IMR-90 (cell line): Measurements from ENCODE around the gene KCNT1. TPM values are rescaled to one million over a fixed set of nuclear protein-coding genes. Genes with fewer than 3 reads are reported as not detected.

Source experiments
- ATAC-seq: fragments of 200-7000 bp; cut with Tn5 transposase; 2 replicates; pipeline ENCODE4 v1.9.1; 2020; ENCODE audit warnings: low read depth, mild to moderate bottlenecking, moderate library complexity
- BruUV-seq: library from RNA; stranded (reverse); fragments of 400-500 nt; replicated peaks from 2 replicates; lab custom pipeline; 2021; lab: Mats Ljungman, UMichigan
- CTCF ChIA-PET: fragments of 300-600 bp; formaldehyde crosslinking; extraction: SDS; loops from one replicate; lab custom pipeline; 2021; ENCODE audit warnings: antibody characterized with exemption; lab: Yijun Ruan, JAX
- POLR2A ChIA-PET: fragments of 300-600 bp; sonication (Branson Sonifier 250); formaldehyde crosslinking; loops from one replicate; lab custom pipeline; 2022; ENCODE audit warnings: antibody characterized with exemption; ENCODE audit not compliant: unreplicated experiment; lab: Charles Lee
- DNase-seq: peaks from one replicate; pipeline ENCODE4 v3.0.0; 2013
- H2AFZ ChIP-seq: replicated peaks from 2 replicates; pipeline ENCODE3; 2013; ENCODE audit warnings: low read length, mild to moderate bottlenecking; ENCODE audit not compliant: poor library complexity
- H2AK5ac ChIP-seq: 2 replicates; pipeline ENCODE4 v1.6.1; 2013; ENCODE audit warnings: low read depth, low read length, inconsistent platforms
- H2AK9ac ChIP-seq: replicated peaks from 2 replicates; pipeline ENCODE3; 2013; ENCODE audit warnings: mild to moderate bottlenecking, low read depth, low read length, moderate library complexity; ENCODE audit not compliant: poor library complexity
- H2BK120ac ChIP-seq: 2 replicates; pipeline ENCODE4 v1.6.1; 2013; ENCODE audit warnings: low read depth, low read length, inconsistent platforms
- H2BK15ac ChIP-seq: 3 replicates; pipeline ENCODE4 v1.6.1; 2013; ENCODE audit warnings: low read depth, low read length, inconsistent platforms
- H2BK20ac ChIP-seq: 2 replicates; pipeline ENCODE4 v1.6.1; 2013; ENCODE audit warnings: low read depth, mild to moderate bottlenecking, inconsistent platforms, low read length, moderate library complexity
- H2BK5ac ChIP-seq: 2 replicates; pipeline ENCODE4 v1.6.1; 2013; ENCODE audit warnings: mild to moderate bottlenecking, low read depth, low read length, inconsistent platforms; ENCODE audit not compliant: poor library complexity, severe bottlenecking
- H3K14ac ChIP-seq: replicated peaks from 2 replicates; pipeline ENCODE4 v1.6.1; 2013; ENCODE audit warnings: low read depth, low read length, inconsistent platforms
- H3K18ac ChIP-seq: 2 replicates; pipeline ENCODE4 v1.6.1; 2013; ENCODE audit warnings: low read depth, low read length, control low read depth
- H3K23ac ChIP-seq: 2 replicates; pipeline ENCODE4 v1.6.1; 2013; ENCODE audit warnings: low read depth, low read length, inconsistent platforms
- H3K27ac ChIP-seq: 2 replicates; pipeline ENCODE4 v1.5.1; 2013; ENCODE audit warnings: mild to moderate bottlenecking, control low read depth, low read length; ENCODE audit not compliant: insufficient read depth
- H3K27me3 ChIP-seq: 2 replicates; pipeline ENCODE4 v1.6.1; 2013; ENCODE audit warnings: low read length; ENCODE audit not compliant: control insufficient read depth, insufficient read depth
- H3K36me3 ChIP-seq: 2 replicates; pipeline ENCODE4 v1.6.1; 2013; ENCODE audit warnings: low read length, mixed read lengths; ENCODE audit not compliant: control insufficient read depth, insufficient read depth
- H3K4ac ChIP-seq: 2 replicates; pipeline ENCODE4 v1.6.1; 2013; ENCODE audit warnings: low read depth, low read length, inconsistent platforms
- H3K4me1 ChIP-seq: 2 replicates; pipeline ENCODE4 v1.6.1; 2013; ENCODE audit warnings: low read length, mixed read lengths; ENCODE audit not compliant: control insufficient read depth, insufficient read depth
- H3K4me2 ChIP-seq: 2 replicates; pipeline ENCODE4 v1.6.1; 2013; ENCODE audit warnings: low read depth, mild to moderate bottlenecking, control low read depth, low read length, moderate library complexity
- H3K4me3 ChIP-seq: 2 replicates; pipeline ENCODE4 v1.5.1; 2013; ENCODE audit warnings: low read depth, mild to moderate bottlenecking, control low read depth, low read length, moderate library complexity; ENCODE audit not compliant: insufficient read depth
- H3K56ac ChIP-seq: 2 replicates; pipeline ENCODE4 v1.6.1; 2013; ENCODE audit warnings: low read length, inconsistent platforms; ENCODE audit not compliant: insufficient read depth; ENCODE audit errors: extremely low read depth
- H3K79me1 ChIP-seq, 2 experiments: 2 replicates each; pipeline ENCODE4 v1.6.1; 2013; ENCODE audit warnings: low read length in 2 of 2, inconsistent platforms in 1 of 2, low read depth in 1 of 2
- H3K9ac ChIP-seq: 2 replicates; pipeline ENCODE4 v1.6.1; 2013; ENCODE audit warnings: low read depth, low read length, control low read depth
- H3K9me1 ChIP-seq: 2 replicates; pipeline ENCODE4 v1.6.1; 2013; ENCODE audit warnings: low read length, inconsistent platforms; ENCODE audit not compliant: insufficient read depth
- H3K9me3 ChIP-seq: 2 replicates; pipeline ENCODE4 v1.6.1; 2013; ENCODE audit warnings: low read length; ENCODE audit not compliant: control insufficient read depth, insufficient read depth
- H4K20me1 ChIP-seq: 2 replicates; pipeline ENCODE4 v1.6.1; 2013; ENCODE audit warnings: low read length, inconsistent platforms; ENCODE audit not compliant: insufficient read depth
- H4K5ac ChIP-seq: 2 replicates; pipeline ENCODE4 v1.6.1; 2013; ENCODE audit warnings: mild to moderate bottlenecking, low read depth, low read length, control low read depth
- H4K8ac ChIP-seq, 2 experiments: 2 replicates each; pipeline ENCODE4 v1.6.1; 2013; ENCODE audit warnings: low read depth in 2 of 2, low read length in 2 of 2, control low read depth in 1 of 2, inconsistent platforms in 1 of 2
- H4K91ac ChIP-seq: 2 replicates; pipeline ENCODE4 v1.6.1; 2013; ENCODE audit warnings: low read depth, low read length, inconsistent platforms; ENCODE audit not compliant: insufficient read depth
- CEBPB ChIP-seq: IDR thresholded peaks from 2 replicates; pipeline ENCODE4 v1.6.1; 2012; ENCODE audit warnings: low read depth, low read length, improper control_type of control experiment
- RAD21 ChIP-seq: IDR thresholded peaks from 2 replicates; pipeline ENCODE4 v1.6.1; 2012; ENCODE audit warnings: low read length, improper control_type of control experiment
- RFX5 ChIP-seq: IDR thresholded peaks from 2 replicates; pipeline ENCODE4 v1.8.0; 2012; ENCODE audit warnings: low read depth, mild to moderate bottlenecking, low read length, moderate library complexity
- WGBS, 2 experiments: methylation state at CpG; one replicate each; pipeline versions ENCODE4 v1.1.5 to v1.1.7; 2013; ENCODE audit warnings: missing lambda C conversion rate in 2 of 2; ENCODE audit not compliant: insufficient read length in 1 of 2; ENCODE audit errors: extremely low coverage in 2 of 2; 5-methylcytosine and 5-hydroxymethylcytosine counted together
- dilution Hi-C: fragments of 300-500 bp; cut with HindIII; formaldehyde crosslinking; loops from one replicate; pipeline ENCODE4 v1.14.3; 2018; ENCODE audit warnings: low sequenced_read_pairs; ENCODE audit not compliant: unreplicated experiment
- in situ Hi-C: fragments of 300-500 bp; cut with MboI; formaldehyde crosslinking; loops from 3 replicates; pipeline ENCODE4 v1.14.3; 2019; ENCODE audit warnings: low sequenced_read_pairs, inconsistent platforms, mixed read lengths
- intact Hi-C: fragments of 100-400 bp; cut with micrococcal nuclease; formaldehyde crosslinking; loops from 2 replicates; pipeline ENCODE4 v1.10.0; 2022
- polyA plus RNA-seq, 3 experiments: library from polyadenylated mRNA; depleted of rRNA; stranded (reverse); fragments of >200 nt; gene quantifications; 2 replicates each; pipeline ENCODE4 v1.2.3, GENCODE V29; 2012; ENCODE audit warnings: low replicate concordance in 1 of 3
- total RNA-seq: library from RNA; depleted of rRNA; stranded (reverse); fragments of >200 nt; gene quantifications from 2 replicates; pipeline ENCODE4 v1.2.3, GENCODE V29; 2012

KCNT1 gene
- total and polyA plus RNA-seq, 2 of the 4 experiments (the other 2 are of a cell fraction), result not detected

DNA sequence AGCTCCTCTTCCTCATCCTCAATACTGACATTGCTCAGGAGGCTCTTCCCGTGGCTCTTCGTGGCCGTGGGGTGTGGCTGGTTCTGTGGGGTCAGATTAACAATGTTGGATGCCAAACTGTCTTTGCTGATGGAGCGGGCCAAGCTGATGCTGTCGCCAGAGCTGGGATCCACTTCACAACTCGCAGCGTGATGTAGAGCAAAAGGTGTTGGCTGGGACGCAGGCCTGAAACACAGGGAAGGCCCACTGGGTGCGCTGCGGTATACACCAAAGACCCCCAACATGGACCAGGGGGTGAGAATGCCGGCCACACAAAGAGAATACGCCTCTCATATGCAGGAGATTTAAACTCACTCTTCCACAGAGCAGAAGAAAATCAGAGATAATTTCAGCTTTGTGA, 121.1 kb downstream of the KCNT1 start:
- Histone ChIP-seq H2BK20ac (no peak overlapping the region), H4K91ac (no peak overlapping the region), H3K4me3 (no peak overlapping the region), H3K27me3 (no peaks in the 10 kb centered on the region), H4K5ac (no peak overlapping the region), H3K56ac (no peak overlapping the region), H3K79me1 (peaks cover 14 to 30% of the 10 kb centered on the region in 2 experiments), H3K4me2 (no peak overlapping the region), H2AK9ac (no peak overlapping the region), H4K20me1 (peaks cover 9% of the 10 kb centered on the region), H2BK120ac (no peak overlapping the region), H4K8ac (no peak overlapping the region), H3K14ac (no peak overlapping the region), H3K23ac (no peak overlapping the region), H3K9ac (no peak overlapping the region), H3K4me1 (no peaks in the 10 kb centered on the region), H3K9me3 (no peaks in the 10 kb centered on the region), H2AK5ac (no peak overlapping the region), H2BK5ac (no peak overlapping the region), H2AFZ (no peak overlapping the region), H3K36me3 (peaks cover 51% of the 10 kb centered on the region), H3K4ac (no peak overlapping the region), H3K27ac (no peak overlapping the region), H3K18ac (no peak overlapping the region), H3K9me1 (no peaks in the 10 kb centered on the region), H2BK15ac (no peak overlapping the region)
- dilution Hi-C loops (no loop called here), in situ Hi-C loops (no loop called here), intact Hi-C loops (no loop called here)
- ChIA-PET CTCF (no interaction called here), POLR2A (no interaction called here)
- WGBS, 2 experiments, result 95% methylated on average over 4 of the region's 12 CpGs; no CpG with 5 or more reads in 1 of the 2 experiments
- no TSS peak for BruUV-seq
- no peak for ATAC-seq
- no peak for DNase-seq
- TF ChIP-seq RAD21, result no peak
- TF ChIP-seq RFX5, result no peak
- no peak for TF ChIP-seq CEBPB
